GM18507 (cell line): ENCODE data around the gene NUDT17.
"Not testable (repeated sequence)": the region's sequence is repeated elsewhere in the genome, so short reads cannot be mapped to it uniquely, and the experiment has no call there.

Source experiments
- DNase-seq: peaks from one replicate; pipeline ENCODE4 v3.0.0; 2011; ENCODE audit warnings: low read depth; ENCODE audit not compliant: insufficient read length; ENCODE audit errors: extremely low spot score
- FAIRE-seq: peaks from 2 replicates; lab custom pipeline; 2011; peaks lifted over from hg19 to GRCh38; lab: Jason Lieb, UNC

Gene NUDT17, protein sequence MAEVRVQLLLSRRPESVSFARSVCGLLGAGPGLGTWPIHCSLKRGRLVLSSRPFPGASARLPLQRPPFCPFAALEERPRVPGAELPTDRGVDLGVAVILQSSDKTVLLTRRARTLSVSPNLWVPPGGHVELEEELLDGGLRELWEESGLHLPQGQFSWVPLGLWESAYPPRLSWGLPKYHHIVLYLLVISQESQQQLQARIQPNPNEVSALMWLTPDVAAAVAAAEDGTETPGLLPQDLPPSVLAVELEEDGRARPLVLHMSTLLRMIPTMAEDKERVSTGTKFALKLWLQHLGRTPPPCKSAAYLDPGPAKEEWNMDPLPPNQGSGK

DNA sequence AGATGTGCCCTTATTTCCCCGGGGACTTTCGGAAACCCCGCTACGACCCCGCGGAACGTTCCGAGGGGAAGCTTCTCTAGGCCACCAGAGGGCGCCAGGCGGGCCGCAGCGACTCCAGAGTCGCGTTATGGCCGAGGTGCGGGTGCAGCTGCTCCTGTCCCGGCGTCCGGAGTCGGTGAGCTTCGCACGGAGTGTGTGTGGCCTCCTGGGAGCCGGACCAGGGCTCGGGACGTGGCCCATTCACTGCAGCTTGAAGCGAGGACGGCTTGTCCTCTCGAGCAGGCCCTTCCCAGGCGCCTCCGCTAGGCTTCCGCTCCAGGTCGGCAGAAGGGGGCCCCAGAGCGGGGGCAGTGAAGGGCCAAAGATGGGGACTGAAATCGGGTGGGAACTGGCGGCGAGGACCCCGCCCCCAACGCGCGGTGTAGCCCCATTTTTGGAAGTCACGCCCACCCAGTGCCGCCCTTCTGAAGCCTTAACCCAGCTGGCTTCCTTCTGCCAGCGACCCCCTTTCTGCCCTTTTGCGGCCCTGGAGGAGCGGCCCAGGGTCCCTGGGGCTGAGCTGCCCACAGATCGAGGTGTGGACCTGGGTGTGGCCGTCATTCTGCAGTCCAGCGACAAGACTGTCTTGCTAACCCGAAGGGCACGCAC, at the start of gene NUDT17:
TSS of gene NUDT17 (plus strand) at position 117 of the 648 bp plus-strand sequence. CDS start at position 128, 11 bp downstream.
- DNase-seq (peak; percentile 76), FAIRE-seq (peak; percentile 26)

DNA sequence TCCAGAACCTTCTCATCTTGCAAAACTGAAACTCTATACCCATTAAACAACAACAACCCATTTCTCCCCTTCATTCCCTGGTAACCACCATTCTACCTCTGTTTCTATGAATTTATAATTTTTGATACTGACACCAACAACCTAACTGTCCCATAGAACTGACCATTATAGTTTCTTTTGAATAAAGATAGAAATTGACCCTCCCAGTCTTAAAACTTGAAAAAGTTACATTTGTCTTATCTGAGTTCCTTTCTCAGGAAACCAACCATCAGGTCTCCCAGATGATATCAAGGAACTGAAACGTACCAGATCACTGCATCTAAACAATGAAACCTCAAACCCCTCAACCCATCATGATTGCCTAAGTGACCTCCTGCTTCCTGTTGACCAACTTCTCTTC, 48.7 kb upstream of the NUDT17 start:
- DNase-seq, result no peak
- FAIRE-seq, result no peak

- DNase-seq, result no peak
- no peak for FAIRE-seq
Measured at GRCh38 chr1:145799806-145800205, 45.6 kb upstream of the NUDT17 start.

- no peak for FAIRE-seq
- DNase-seq, result no peak
Measured at GRCh38 chr1:145804235-145805045, 41.0 kb upstream of the NUDT17 start.

- DNase-seq, result no peak
- no peak for FAIRE-seq
Measured at GRCh38 chr1:145805057-145805456, 40.4 kb upstream of the NUDT17 start.

DNA sequence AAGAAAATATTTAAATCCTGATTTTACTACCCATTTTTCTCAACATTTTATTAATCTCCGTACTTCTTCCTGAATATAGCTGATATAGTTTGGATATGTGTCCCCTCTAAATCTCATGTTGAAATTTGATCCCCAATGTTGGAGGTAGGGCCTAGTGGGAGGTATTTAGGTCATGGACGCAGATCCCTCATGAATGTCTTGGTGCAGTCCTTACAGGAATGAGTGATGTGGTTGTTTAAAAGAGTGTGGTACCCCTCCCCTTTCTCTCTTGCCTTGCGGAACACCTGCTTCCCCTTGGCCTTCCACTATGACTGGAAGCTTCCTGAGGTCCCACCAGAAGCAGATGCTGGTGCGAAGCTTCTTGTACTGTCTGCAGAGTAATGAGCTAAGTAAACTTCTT, 39.0 kb upstream of the NUDT17 start:
- FAIRE-seq (no peak), DNase-seq (no peak)

GRCh38 chr1:145806844-145807243, 38.6 kb upstream of the NUDT17 start:
- no peak for DNase-seq
- FAIRE-seq, result no peak

- FAIRE-seq, DNase-seq: not testable (repeated sequence)
Measured at GRCh38 chr1:145812977-145813810, 32.2 kb upstream of the NUDT17 start.

- DNase-seq, FAIRE-seq: not testable (repeated sequence)
Measured at GRCh38 chr1:145818095-145818494, 27.3 kb upstream of the NUDT17 start.

DNA sequence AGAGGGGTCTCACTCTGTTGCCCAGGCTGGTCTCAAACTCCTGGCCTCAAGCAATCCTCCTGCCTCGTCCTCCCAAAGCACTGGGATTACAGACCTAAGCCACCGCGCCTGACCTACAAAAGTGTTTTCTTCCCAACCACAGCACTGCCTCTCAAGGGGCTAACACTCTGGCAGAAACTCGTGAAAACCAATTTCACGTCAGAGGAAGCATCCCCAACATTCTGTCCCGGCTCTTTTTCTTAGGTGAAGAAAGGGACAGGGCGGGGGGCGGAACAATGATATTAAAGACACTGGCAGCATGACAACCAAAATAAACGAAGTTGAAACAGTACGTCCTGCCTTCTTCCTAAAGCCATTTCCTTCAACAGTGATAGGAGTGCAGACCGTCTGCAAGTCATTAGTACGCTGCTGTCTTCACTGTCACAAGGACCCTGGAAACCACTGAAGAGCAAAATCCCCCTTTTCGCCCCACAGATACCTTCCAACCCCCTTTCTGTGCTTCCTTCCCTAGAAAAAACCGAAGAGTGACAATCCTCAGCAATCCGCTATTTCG, 22.6 kb upstream of the NUDT17 start:
- FAIRE-seq, DNase-seq: not testable (repeated sequence)

DNA sequence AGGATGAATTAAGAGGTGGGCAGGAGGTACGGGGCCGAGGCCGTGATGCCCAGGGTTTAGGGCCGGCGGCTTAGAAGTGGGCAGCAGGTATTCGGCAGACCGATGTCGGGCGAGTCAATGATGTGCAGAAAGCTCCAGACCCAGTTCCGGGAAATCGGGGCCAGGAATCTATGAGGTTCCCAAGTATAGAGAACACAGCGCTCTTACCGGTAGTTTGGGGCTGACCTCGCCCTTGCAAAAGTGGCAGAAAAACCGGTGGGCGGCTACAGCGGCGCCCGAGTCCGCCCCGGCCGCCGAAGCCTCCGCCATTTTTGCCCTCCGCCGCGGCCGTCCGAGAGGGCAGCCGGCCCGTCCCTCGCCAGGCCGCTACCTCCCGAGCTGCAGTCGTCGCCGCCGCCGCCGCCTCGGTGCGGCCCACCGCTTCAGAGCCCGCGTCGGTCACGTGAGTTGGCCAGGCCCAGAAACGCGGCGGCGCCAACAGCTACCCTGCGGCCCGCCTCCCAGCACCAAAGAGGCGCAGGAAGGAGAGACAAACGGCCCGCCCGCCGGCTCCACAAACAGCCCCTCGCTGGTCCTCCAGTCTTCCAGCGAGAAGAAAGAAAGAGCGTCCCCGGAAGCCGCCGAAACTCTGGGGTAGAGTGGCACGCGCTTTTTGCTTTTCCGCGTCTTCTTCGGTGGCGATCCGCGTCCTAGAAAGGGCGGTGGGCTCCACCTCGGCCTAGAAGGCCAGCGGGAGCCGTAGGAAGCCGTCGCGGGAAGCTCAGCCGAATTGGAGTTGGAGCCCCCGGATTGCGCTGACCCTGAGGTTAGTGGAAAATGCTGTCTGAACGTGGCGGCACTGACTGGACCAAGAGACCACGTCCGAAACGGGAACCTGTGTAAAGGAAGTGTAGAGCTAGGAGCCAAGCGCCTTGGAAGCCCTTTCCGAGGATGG, 21.6 kb upstream of the NUDT17 start, which contains the start of the genes POLR3C and RNF115:
TSS of gene POLR3C (plus strand) at position 636 of the 934 bp plus-strand sequence. CDS start 1,577 bp downstream, outside the sequence.
TSS of gene RNF115 (minus strand) at position 531 of the 934 bp plus-strand sequence. CDS start at position 309, 222 bp downstream.
- FAIRE-seq, result peak; percentile 69
- peak; percentile 79 for DNase-seq

GRCh38 chr1:145824499-145824842, 21.0 kb upstream of the NUDT17 start:
- DNase-seq, result no peak
- no peak for FAIRE-seq

DNA sequence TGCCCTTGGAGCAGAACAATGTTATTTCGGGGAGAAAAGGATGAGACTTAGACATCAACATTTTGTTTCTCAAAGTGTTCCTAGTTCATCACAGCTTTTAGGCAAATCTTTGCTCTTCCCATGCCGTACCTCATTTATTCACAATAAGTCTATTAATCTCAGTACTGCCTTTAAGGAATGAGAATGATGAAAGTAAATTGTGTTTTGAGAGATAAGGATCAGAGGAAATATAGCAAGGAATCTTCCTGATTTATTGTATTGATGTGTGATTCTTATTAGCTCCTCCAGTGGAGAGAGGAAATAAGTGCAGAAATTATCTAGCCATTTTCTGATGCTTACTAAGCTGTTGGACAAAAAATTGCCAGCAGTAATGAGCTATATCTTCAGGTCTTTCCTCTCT, 19.4 kb upstream of the NUDT17 start:
- DNase-seq (no peak), FAIRE-seq (no peak)

DNA sequence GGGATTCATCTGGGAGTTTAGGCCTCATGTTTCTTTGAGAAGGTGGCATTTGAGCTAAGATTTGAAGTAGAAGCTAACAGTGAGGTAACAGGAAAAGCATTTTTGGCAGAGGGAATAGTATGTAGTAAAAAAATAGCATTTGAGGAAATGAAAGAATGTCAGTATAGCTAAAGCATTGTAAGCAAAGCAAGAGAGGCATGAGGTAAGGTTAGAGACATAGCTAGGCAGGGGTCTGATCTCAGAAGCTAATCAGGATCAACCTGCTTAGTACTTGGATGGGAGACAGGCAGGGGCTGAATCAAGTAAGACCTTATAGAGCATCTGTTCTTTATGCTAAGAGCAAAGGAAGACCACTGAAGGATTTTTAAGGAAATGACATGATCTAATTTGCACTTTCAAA, 17.5 kb upstream of the NUDT17 start:
- DNase-seq (no peak), FAIRE-seq (no peak)

DNA sequence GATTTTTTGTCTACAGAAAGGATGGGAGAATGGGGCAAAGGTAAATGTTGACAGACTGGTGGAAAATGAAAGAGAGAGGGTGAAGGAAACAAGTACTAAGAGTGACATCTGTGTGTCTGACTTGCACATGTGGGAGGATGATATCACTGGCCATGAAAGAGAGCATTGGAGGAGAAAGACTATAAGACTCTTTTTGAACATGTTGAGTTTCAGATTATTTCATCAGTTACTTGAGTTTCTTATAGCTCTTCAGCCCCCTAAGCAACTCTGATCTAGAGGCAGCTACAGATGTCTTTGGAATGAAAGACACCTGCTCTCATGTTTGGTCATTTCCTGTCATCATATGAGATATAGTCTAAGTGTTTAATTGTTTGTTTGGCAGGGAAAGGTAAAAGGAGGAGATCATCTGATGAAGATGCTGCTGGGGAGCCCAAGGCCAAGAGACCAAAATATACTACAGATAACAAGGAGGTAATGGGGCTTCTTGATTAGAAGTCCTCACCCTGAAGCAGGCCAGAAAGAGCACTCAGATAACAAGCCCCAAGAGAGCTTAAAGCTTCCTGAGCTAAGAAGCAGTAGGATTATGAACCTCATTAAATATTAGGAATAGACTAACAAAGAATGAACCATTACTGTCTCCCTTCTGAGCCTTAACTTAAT, 16.9 kb upstream of the NUDT17 start:
- FAIRE-seq (no peak), DNase-seq (no peak)

DNA sequence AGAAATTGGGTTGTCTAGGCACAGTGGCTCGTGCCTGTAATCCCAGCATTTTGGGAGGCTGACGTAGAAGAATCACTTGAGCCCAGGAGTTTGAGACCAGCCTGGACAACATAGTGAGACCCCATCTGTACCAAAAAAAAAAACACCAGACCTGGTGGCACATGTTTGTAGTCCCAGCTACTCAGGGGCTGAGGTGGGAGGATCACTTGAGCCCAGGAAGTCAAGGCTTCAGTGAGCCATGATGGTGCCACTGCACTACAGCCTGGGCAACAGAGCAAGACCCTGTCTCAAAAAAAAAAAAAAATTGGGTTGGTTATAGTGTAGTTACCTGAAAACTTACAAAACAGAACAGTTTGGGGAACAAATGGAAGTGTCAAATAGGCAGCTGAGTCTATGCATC, 14.6 kb upstream of the NUDT17 start:
- not testable (repeated sequence) for FAIRE-seq, DNase-seq

DNA sequence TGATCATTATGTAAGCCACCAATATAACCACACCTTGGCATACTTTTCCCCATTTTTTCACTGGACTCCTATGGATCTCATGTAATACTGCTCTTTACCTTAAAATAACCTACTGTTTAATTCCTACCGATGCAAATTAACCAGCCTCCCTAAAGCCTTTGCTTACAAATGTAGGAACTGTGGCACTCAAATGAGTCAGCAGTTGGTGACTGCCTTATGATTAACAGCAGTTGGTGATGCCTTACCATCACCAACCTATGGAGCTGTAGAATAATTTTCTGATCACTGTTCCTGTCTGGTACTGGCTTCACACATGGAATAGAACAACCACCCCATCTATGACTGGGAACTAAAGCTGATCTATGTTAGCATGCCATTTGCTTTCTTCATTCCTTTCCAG, 7.8 kb upstream of the NUDT17 start:
- FAIRE-seq, result no peak

More for the DNA sequence above, 7.8 kb upstream of the NUDT17 start:
- no peak for DNase-seq
